ENCODE data around the gene RS1. TPM values are rescaled to one million over a fixed set of nuclear protein-coding genes. Genes with fewer than 3 reads are reported as not detected.

Gene RS1
- total and polyA plus RNA-seq, 2 of the 13 experiments (the other 11 are each of a cell fraction or from before 2014, with no cell fraction given) = not detected

- TF ChIP-seq ATF7 (IDR thresholded peaks at IDR 0.05) = no peak
- no peak for TF ChIP-seq ATF7 (CRISPR knock-in tag; IDR thresholded peaks at IDR 0.05)
- TF ChIP-seq MTF1 (CRISPR knock-in tag; IDR thresholded peaks at IDR 0.05) = no peak
- TF ChIP-seq MED1 (CRISPR knock-in tag; IDR thresholded peaks at IDR 0.05) = no peak
- no peak for TF ChIP-seq ZNF556 (CRISPR knock-in tag; IDR thresholded peaks at IDR 0.05; ENCODE audit: borderline replicate concordance)
- no peak for TF ChIP-seq PRDM10 (CRISPR knock-in tag; IDR thresholded peaks at IDR 0.05; ENCODE audit: low read depth)
- no peak for TF ChIP-seq ZNF672 (CRISPR knock-in tag; IDR thresholded peaks at IDR 0.05)
- TF ChIP-seq, protein P1, sequence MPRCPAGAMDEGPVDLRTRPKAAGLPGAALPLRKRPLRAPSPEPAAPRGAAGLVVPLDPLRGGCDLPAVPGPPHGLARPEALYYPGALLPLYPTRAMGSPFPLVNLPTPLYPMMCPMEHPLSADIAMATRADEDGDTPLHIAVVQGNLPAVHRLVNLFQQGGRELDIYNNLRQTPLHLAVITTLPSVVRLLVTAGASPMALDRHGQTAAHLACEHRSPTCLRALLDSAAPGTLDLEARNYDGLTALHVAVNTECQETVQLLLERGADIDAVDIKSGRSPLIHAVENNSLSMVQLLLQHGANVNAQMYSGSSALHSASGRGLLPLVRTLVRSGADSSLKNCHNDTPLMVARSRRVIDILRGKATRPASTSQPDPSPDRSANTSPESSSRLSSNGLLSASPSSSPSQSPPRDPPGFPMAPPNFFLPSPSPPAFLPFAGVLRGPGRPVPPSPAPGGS (CRISPR knock-in tag; IDR thresholded peaks at IDR 0.05) = no peak
- TF ChIP-seq SIX1 (CRISPR knock-in tag; IDR thresholded peaks at IDR 0.05; ENCODE audit: borderline replicate concordance) = no peak
- TF ChIP-seq, protein P2, sequence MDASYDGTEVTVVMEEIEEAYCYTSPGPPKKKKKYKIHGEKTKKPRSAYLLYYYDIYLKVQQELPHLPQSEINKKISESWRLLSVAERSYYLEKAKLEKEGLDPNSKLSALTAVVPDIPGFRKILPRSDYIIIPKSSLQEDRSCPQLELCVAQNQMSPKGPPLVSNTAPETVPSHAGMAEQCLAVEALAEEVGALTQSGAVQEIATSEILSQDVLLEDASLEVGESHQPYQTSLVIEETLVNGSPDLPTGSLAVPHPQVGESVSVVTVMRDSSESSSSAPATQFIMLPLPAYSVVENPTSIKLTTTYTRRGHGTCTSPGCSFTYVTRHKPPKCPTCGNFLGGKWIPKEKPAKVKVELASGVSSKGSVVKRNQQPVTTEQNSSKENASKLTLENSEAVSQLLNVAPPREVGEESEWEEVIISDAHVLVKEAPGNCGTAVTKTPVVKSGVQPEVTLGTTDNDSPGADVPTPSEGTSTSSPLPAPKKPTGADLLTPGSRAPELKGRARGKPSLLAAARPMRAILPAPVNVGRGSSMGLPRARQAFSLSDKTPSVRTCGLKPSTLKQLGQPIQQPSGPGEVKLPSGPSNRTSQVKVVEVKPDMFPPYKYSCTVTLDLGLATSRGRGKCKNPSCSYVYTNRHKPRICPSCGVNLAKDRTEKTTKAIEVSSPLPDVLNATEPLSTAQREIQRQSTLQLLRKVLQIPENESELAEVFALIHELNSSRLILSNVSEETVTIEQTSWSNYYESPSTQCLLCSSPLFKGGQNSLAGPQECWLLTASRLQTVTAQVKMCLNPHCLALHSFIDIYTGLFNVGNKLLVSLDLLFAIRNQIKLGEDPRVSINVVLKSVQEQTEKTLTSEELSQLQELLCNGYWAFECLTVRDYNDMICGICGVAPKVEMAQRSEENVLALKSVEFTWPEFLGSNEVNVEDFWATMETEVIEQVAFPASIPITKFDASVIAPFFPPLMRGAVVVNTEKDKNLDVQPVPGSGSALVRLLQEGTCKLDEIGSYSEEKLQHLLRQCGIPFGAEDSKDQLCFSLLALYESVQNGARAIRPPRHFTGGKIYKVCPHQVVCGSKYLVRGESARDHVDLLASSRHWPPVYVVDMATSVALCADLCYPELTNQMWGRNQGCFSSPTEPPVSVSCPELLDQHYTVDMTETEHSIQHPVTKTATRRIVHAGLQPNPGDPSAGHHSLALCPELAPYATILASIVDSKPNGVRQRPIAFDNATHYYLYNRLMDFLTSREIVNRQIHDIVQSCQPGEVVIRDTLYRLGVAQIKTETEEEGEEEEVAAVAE (CRISPR knock-in tag; IDR thresholded peaks at IDR 0.05; ENCODE audit: borderline replicate concordance) = no peak
- TF ChIP-seq ZFAT (CRISPR knock-in tag; conservative IDR thresholded peaks at IDR 0.05) = no peak
- TF ChIP-seq ZNF367 (CRISPR knock-in tag; IDR thresholded peaks at IDR 0.05; ENCODE audit: borderline replicate concordance) = no peak
- no peak for TF ChIP-seq ZNF274 (CRISPR knock-in tag; IDR thresholded peaks at IDR 0.05)
- no peak for TF ChIP-seq ADNP (CRISPR knock-in tag; IDR thresholded peaks at IDR 0.05)
- no peak for TF ChIP-seq NPAS2 (CRISPR knock-in tag; IDR thresholded peaks at IDR 0.05; ENCODE audit: borderline replicate concordance)
- no peak for TF ChIP-seq ZNF564 (CRISPR knock-in tag; IDR thresholded peaks at IDR 0.05)
- no peak for TF ChIP-seq ZNF75D (CRISPR knock-in tag; IDR thresholded peaks at IDR 0.05; ENCODE audit: borderline replicate concordance)
- TF ChIP-seq ZBTB34 (CRISPR knock-in tag; IDR thresholded peaks at IDR 0.05) = no peak
These were observed 3.2 kb upstream of the RS1 start (continued) for GRCh38 chrX:18674788-18675735.
